ENCODE data around the gene CFB. TPM values are rescaled to one million over a fixed set of nuclear protein-coding genes. Genes with fewer than 3 reads are reported as not detected.

Gene CFB
- total and polyA plus RNA-seq, 2 of the 13 experiments (the other 11 are each of a cell fraction or from before 2014, with no cell fraction given), result 171 to 513 TPM

DNA sequence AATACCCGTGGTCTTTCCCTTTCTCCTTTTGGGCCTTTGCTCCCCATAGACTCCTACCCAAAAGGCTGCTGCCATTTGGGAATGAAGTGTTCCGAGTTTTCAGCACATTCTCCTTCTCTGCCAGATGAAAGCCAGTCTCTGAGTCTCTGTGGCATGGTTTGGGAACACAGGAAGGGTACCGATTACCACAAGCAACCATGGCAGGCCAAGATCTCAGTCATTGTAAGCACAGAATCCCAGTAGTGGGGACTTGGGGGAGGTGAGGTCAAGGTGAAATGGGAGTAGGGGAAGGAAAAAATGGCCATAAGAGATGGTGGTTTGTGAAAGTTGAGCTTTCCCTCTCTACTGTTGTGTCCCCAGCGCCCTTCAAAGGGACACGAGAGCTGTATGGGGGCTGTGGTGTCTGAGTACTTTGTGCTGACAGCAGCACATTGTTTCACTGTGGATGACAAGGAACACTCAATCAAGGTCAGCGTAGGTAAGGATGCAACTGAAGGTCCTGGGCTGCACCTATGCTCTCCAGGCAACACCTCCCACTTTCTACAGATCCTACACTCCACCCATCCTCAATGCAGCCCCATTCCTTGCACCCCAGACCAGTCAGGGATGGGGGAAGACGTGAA, 4.1 kb downstream of the CFB start:
- Histone ChIP-seq H3K27ac (ENCODE audit: extremely low read length, insufficient read depth, low read length) (no peak overlapping the region), H2AFZ (ENCODE audit: low read length) (no peak overlapping the region), H3K9ac (ENCODE audit: insufficient read depth, low read depth, low read length) (no peak overlapping the region), H3K9me3 (ENCODE audit: low read length) (no peaks in the 10 kb centered on the region), H3K79me2 (ENCODE audit: insufficient read depth, low read length) (peaks cover 22% of the 10 kb centered on the region), H4K20me1 (ENCODE audit: insufficient read depth, low read length) (no peaks in the 10 kb centered on the region), H3K36me3 (replicated peaks in 1 of 2; ENCODE audit: control insufficient read depth in 1 of 2, insufficient read depth in 2 of 2, low read length in 2 of 2) (peaks cover 33 to 78% of the 10 kb centered on the region in 2 experiments), H3K4me3 (replicated peaks in 1 of 3; ENCODE audit: insufficient read depth in 1 of 3, low read depth in 2 of 3, low read length in 3 of 3) (no peak overlapping the region), H3K27me3 (ENCODE audit: control insufficient read depth in 1 of 2, insufficient read depth in 2 of 2, low read length in 2 of 2) (no peaks in the 10 kb centered on the region; a peak in 1 of 5 replicates), H3K4me1 (ENCODE audit: insufficient read depth, low read length) (peaks cover 50% of the 10 kb centered on the region), H3K4me2 (ENCODE audit: low read depth, low read length) (no peak overlapping the region)
- BruUV-seq (replicated peaks), result no TSS peak
- no peak for DNase-seq (ENCODE audit: low spot score)
- ChIA-PET CTCF (ENCODE audit: low intra/inter-chr PET ratio, low total read pairs) (no interaction called here), POLR2A (interaction anchor here (0.6 to 6.3 kb wide), 11 partner anchors 9 to 84 kb away, joined by 3 to 69 read pairs (median 18); partner anchors contain the start of genes C2, EHMT2, NELFE and SKIC2)
- intact Hi-C loops (cut with micrococcal nuclease; ENCODE audit: unreplicated experiment), result loop anchor here (10.0 kb wide), 1 partner anchor 115 kb away; no protein-coding TSS in a partner anchor
- in situ Hi-C loops (cut with HindIII; ENCODE audit: extremely low pct_ligation_motif_present, low pct_unique_long_range_greater_than_20kb), result loop anchor here (5.0 kb wide), 1 partner anchor 48 kb away; the partner anchor contains the start of gene ZBTB12
- FAIRE-seq, result no peak
- no peak for ATAC-seq
- 87% methylated on average over 7 of the region's 7 CpGs for WGBS (ENCODE audit: low lambda C conversion rate)
- no peak for TF ChIP-seq U2AF1 (optimal IDR thresholded peaks at IDR 0.05; ENCODE audit: low read depth, low read length)
- TF ChIP-seq GFI1 (CRISPR knock-in tag; IDR thresholded peaks at IDR 0.05; ENCODE audit: borderline replicate concordance), result no peak
- TF ChIP-seq TAF1 (CRISPR knock-in tag; IDR thresholded peaks at IDR 0.05), result no peak
- TF ChIP-seq, protein P1, sequence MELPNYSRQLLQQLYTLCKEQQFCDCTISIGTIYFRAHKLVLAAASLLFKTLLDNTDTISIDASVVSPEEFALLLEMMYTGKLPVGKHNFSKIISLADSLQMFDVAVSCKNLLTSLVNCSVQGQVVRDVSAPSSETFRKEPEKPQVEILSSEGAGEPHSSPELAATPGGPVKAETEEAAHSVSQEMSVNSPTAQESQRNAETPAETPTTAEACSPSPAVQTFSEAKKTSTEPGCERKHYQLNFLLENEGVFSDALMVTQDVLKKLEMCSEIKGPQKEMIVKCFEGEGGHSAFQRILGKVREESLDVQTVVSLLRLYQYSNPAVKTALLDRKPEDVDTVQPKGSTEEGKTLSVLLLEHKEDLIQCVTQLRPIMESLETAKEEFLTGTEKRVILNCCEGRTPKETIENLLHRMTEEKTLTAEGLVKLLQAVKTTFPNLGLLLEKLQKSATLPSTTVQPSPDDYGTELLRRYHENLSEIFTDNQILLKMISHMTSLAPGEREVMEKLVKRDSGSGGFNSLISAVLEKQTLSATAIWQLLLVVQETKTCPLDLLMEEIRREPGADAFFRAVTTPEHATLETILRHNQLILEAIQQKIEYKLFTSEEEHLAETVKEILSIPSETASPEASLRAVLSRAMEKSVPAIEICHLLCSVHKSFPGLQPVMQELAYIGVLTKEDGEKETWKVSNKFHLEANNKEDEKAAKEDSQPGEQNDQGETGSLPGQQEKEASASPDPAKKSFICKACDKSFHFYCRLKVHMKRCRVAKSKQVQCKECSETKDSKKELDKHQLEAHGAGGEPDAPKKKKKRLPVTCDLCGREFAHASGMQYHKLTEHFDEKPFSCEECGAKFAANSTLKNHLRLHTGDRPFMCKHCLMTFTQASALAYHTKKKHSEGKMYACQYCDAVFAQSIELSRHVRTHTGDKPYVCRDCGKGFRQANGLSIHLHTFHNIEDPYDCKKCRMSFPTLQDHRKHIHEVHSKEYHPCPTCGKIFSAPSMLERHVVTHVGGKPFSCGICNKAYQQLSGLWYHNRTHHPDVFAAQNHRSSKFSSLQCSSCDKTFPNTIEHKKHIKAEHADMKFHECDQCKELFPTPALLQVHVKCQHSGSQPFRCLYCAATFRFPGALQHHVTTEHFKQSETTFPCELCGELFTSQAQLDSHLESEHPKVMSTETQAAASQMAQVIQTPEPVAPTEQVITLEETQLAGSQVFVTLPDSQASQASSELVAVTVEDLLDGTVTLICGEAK (IDR thresholded peaks at IDR 0.05), result no peak
- TF ChIP-seq, protein P1 (CRISPR knock-in tag; IDR thresholded peaks at IDR 0.05), result peak; percentile 44; the same call in 1 of the 2 replicates
- TF ChIP-seq ARNTL (CRISPR knock-in tag; IDR thresholded peaks at IDR 0.05), result no peak
- TF ChIP-seq ATF5 (CRISPR knock-in tag; IDR thresholded peaks at IDR 0.05; ENCODE audit: low read depth), result no peak
- TF ChIP-seq, protein P2, sequence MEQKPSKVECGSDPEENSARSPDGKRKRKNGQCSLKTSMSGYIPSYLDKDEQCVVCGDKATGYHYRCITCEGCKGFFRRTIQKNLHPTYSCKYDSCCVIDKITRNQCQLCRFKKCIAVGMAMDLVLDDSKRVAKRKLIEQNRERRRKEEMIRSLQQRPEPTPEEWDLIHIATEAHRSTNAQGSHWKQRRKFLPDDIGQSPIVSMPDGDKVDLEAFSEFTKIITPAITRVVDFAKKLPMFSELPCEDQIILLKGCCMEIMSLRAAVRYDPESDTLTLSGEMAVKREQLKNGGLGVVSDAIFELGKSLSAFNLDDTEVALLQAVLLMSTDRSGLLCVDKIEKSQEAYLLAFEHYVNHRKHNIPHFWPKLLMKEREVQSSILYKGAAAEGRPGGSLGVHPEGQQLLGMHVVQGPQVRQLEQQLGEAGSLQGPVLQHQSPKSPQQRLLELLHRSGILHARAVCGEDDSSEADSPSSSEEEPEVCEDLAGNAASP (CRISPR knock-in tag; IDR thresholded peaks at IDR 0.05; ENCODE audit: borderline replicate concordance), result no peak
- TF ChIP-seq ZNF101 (CRISPR knock-in tag; IDR thresholded peaks at IDR 0.05; ENCODE audit: borderline replicate concordance, low read depth), result no peak
- TF ChIP-seq MAZ (IDR thresholded peaks at IDR 0.05; ENCODE audit: borderline replicate concordance, low read depth, low read length), result no peak
- TF ChIP-seq MAZ (CRISPR knock-in tag; IDR thresholded peaks at IDR 0.05; ENCODE audit: low read depth), result no peak
- no peak for TF ChIP-seq KLF12 (CRISPR knock-in tag; IDR thresholded peaks at IDR 0.05; ENCODE audit: borderline replicate concordance)
